Ovary (tissue), 10 donors: ENCODE data around the gene LUZP2. TPM values are rescaled to one million over a fixed set of nuclear protein-coding genes. Genes with fewer than 3 reads are reported as not detected.

Source experiments
- DNase-seq, 5 donors: peaks; one replicate each; pipeline ENCODE4 v3.0.0-alpha.2; 2019 to 2020
- H3K27ac ChIP-seq, 2 donors: fragments of 200-600 bp; one replicate each; pipeline versions ENCODE4 v1.5.1 to v1.8.0; 2019 to 2022
- H3K27me3 ChIP-seq: fragments of 200-600 bp; one replicate; pipeline ENCODE4 v1.8.0; 2022
- H3K36me3 ChIP-seq: fragments of 200-600 bp; sonication (generic); one replicate; pipeline ENCODE4 v1.5.1; 2019
- H3K4me1 ChIP-seq: one replicate; pipeline ENCODE4 v1.8.1; 2013; ENCODE audit warnings: mild to moderate bottlenecking, moderate library complexity; ENCODE audit not compliant: insufficient read depth
- H3K4me3 ChIP-seq: fragments of 200-600 bp; sonication (generic); one replicate; pipeline ENCODE4 v1.5.1; 2017
- H3K9me3 ChIP-seq, 2 donors: fragments of 200-600 bp in 1 of 2; sonication (generic) in 1 of 2; one replicate each; pipeline versions ENCODE4 v1.5.1 to v1.8.1; 2013 to 2019; ENCODE audit warnings: mild to moderate bottlenecking in 1 of 2, moderate library complexity in 1 of 2
- EP300 ChIP-seq: sonication (generic); formaldehyde crosslinking; IDR thresholded peaks from one replicate; pipeline ENCODE4 v1.6.1; 2017; ENCODE audit warnings: antibody characterized with exemption
- POLR2A ChIP-seq: fragments of 450-650 bp; IDR thresholded peaks from one replicate; pipeline ENCODE4 v1.6.1; 2017; ENCODE audit warnings: antibody characterized with exemption, mild to moderate bottlenecking, moderate library complexity
- WGBS, 3 donors: extraction: QIAGEN DNeasy Blood & Tissue Kit in 1 of 3; methylation state at CpG; one replicate each; pipeline versions ENCODE4 v1.1.5 to v1.1.7; 2013 to 2017; 5-methylcytosine and 5-hydroxymethylcytosine counted together
- intact Hi-C, 4 donors: fragments of 100-400 bp; cut with DNase I; formaldehyde crosslinking; loops; one replicate each; pipeline versions ENCODE4 v1.11.0 to v1.15.1; 2022 to 2023
- long read RNA-seq, 3 donors: library from polyadenylated mRNA in 2 of 3; unstranded in 2 of 3; transcript quantifications; one replicate each; pipeline ENCODE4 v2.0.0 and lab custom pipeline, GENCODE V29; 2021 to 2026
- polyA plus RNA-seq, 2 donors: library from polyadenylated mRNA; stranded (reverse); fragments of 200-250 nt in 1 of 2; fragments of 350-450 nt in 1 of 2; fragmentation: Illumina TruSeq in 1 of 2; extraction: RNeasy Lipid Tissue Mini Kit (QIAGEN cat#74804) in 1 of 2; gene quantifications; one replicate each; pipeline ENCODE4 v1.2.3, GENCODE V29; 2013 to 2014
- total RNA-seq, 7 donors: library from RNA; depleted of rRNA in 2 of 7; stranded (reverse); fragments of >200 nt in 2 of 7; fragmentation: NEBNext Ultra II Directional in 3 of 7; extraction: Animal tissue kit (Norgen Biotek cat#: 25700) in 3 of 7; gene quantifications; one replicate each; pipeline versions ENCODE4 v1.1.0 to v1.2.4, GENCODE V29; 2016 to 2023
- TF ChIP-seq, protein P1 (sequence below), 3 donors: fragments of 450-650 bp in 2 of 3; fragments of 200-600 bp in 1 of 3; IDR thresholded peaks; one replicate each; pipeline versions ENCODE4 v1.5.1 to v1.8.0; 2016 to 2022; ENCODE audit warnings: antibody characterized with exemption in 3 of 3, mild to moderate bottlenecking in 1 of 3
- donor health status: DM: no; HTN: no; CAD: no; lungs with moderate emphysema.
- donor health status: DM: no; HTN: no; CAD: no.
- donor health status: Bipolar disorder and iron deficiency.
- donor health status: DM: yes; HTN: yes; CAD: no.
- donor health status: DM: no; HTN: no; CAD: no.
- donor health status: DM: yes; HTN: yes; CAD: no.

LUZP2 gene
- total RNA-seq (under 1 TPM in 1 of 7 donors, not detected in 6; 0.23 TPM), polyA plus RNA-seq (under 1 TPM; 0.04 to 0.07 TPM)
- long read RNA-seq, donor 1, result 0 reads
- long read RNA-seq, donor 2, result 0 reads
- long read RNA-seq, donor 3, result 0 reads

GRCh38 chr11:24496736-24497725 lies at the start of gene LUZP2:
Gene LUZP2 (plus strand): TSS chr11:24497053.
- Histone ChIP-seq H3K4me1 (no peaks in the 10 kb centered on the region), H3K27ac (no peak within 1 kb of the TSS), H3K9me3 (no peaks in the 10 kb centered on the region), H3K36me3 (no peaks in the 10 kb centered on the region), H3K27me3 (no peaks in the 10 kb centered on the region), H3K4me3 (no peak within 1 kb of the TSS)
- TF ChIP-seq POLR2A (no peak), EP300 (no peak)
- TF ChIP-seq, protein P1, sequence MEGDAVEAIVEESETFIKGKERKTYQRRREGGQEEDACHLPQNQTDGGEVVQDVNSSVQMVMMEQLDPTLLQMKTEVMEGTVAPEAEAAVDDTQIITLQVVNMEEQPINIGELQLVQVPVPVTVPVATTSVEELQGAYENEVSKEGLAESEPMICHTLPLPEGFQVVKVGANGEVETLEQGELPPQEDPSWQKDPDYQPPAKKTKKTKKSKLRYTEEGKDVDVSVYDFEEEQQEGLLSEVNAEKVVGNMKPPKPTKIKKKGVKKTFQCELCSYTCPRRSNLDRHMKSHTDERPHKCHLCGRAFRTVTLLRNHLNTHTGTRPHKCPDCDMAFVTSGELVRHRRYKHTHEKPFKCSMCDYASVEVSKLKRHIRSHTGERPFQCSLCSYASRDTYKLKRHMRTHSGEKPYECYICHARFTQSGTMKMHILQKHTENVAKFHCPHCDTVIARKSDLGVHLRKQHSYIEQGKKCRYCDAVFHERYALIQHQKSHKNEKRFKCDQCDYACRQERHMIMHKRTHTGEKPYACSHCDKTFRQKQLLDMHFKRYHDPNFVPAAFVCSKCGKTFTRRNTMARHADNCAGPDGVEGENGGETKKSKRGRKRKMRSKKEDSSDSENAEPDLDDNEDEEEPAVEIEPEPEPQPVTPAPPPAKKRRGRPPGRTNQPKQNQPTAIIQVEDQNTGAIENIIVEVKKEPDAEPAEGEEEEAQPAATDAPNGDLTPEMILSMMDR (IDR thresholded peaks at IDR 0.05), result no peak
- 1 to 2% (median 1%) methylated on average over 61 to 65 of the region's 65 CpGs for WGBS, 3 donors
- intact Hi-C loops, result no loop called here
- no peak for DNase-seq

DNA sequence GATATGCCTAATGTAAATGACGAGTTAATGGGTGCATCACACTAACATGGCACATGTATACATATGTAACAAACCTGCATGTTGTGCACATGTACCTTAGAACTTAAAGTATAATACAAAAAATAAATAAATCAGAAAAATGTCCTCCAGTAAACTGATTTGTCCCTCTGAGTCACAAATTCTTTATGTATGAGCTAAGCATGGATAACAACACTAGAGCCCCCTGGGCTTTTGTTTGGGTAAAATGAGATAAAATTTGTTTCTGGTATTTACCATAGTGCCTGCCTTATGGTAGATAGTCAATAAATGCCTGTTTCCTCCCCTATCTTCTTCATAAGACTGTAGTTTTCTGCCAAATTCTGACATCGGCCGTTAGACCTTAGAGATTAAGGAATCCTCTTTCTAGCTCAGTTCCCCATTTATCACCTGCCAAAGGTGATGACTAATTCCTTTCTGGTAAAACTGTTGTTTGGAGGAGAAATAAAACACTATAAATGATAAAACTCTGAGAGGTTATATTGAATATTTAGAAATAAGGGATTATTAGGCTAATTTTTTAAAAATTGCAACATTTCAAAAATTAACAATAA lies 43.6 kb upstream of the LUZP2 start:
- H3K27me3 ChIP-seq, result no peaks in the 10 kb centered on the region
- H3K4me3 ChIP-seq, result no peak overlapping the region
- intact Hi-C loops, result no loop called here
- 51 to 55% (median 54%) methylated on average over 3 of the region's 3 CpGs for WGBS, 3 donors
- TF ChIP-seq EP300 (no peak), POLR2A (no peak)
- TF ChIP-seq, protein P1 (IDR thresholded peaks at IDR 0.05), result no peak
- no peaks in the 10 kb centered on the region for H3K9me3 ChIP-seq
- no peak overlapping the region for H3K27ac ChIP-seq
- no peaks in the 10 kb centered on the region for H3K36me3 ChIP-seq
- DNase-seq, result no peak
- no peaks in the 10 kb centered on the region for H3K4me1 ChIP-seq

- Histone ChIP-seq H3K36me3 (no peaks in the 10 kb centered on the region), H3K27ac (no peak overlapping the region), H3K27me3 (no peaks in the 10 kb centered on the region), H3K4me3 (no peak overlapping the region), H3K9me3 (no peaks in the 10 kb centered on the region), H3K4me1 (no peaks in the 10 kb centered on the region)
- no peak for DNase-seq
- intact Hi-C loops, result no loop called here
- TF ChIP-seq EP300, result no peak
- TF ChIP-seq, protein P1 (IDR thresholded peaks at IDR 0.05), result no peak
- TF ChIP-seq POLR2A, result no peak
These were observed 38.9 kb upstream of the LUZP2 start for GRCh38 chr11:24457985-24458384.

- Histone ChIP-seq H3K4me1 (no peaks in the 10 kb centered on the region), H3K4me3 (no peak overlapping the region), H3K27ac (no peak overlapping the region), H3K36me3 (no peaks in the 10 kb centered on the region), H3K9me3 (no peaks in the 10 kb centered on the region), H3K27me3 (no peaks in the 10 kb centered on the region)
- intact Hi-C loops, result no loop called here
- no peak for TF ChIP-seq EP300
- TF ChIP-seq, protein P1 (IDR thresholded peaks at IDR 0.05), result no peak
- no peak for TF ChIP-seq POLR2A
- 33 to 59% (median 55%) methylated on average over 1 of the region's 1 CpG for WGBS, 3 donors
- DNase-seq, result no peak
These were observed 26.4 kb upstream of the LUZP2 start for GRCh38 chr11:24470431-24470830.
